WTC11 (cell line): ENCODE measurements around the gene DLG5. TPM values are rescaled to one million over a fixed set of nuclear protein-coding genes. Genes with fewer than 3 reads are reported as not detected.

ENCODE experiments used
- ATAC-seq: fragments of 200-7000 bp; cut with Tn5 transposase; 2 replicates; pipeline ENCODE4 v1.10.0; 2021; ENCODE audit warnings: mild to moderate bottlenecking, moderate library complexity
- CTCF ChIA-PET: fragments of 300-600 bp; sonication (Branson Sonifier 250); formaldehyde crosslinking; loops from one replicate; lab custom pipeline; 2021; ENCODE audit warnings: antibody characterized with exemption; lab: Charles Lee
- POLR2A ChIA-PET: fragments of 350-600 bp; sonication (Branson Sonifier 250); formaldehyde crosslinking; loops from one replicate; lab custom pipeline; 2021; ENCODE audit warnings: antibody characterized with exemption; lab: Charles Lee
- DNase-seq: peaks from one replicate; pipeline ENCODE4 v3.0.0; 2021; ENCODE audit warnings: low spot score
- H3K27ac Mint-ChIP-seq: 2 replicates; pipeline ENCODE4 v1.8.0; 2021; ENCODE audit warnings: mixed read lengths
- H3K27me3 Mint-ChIP-seq: 2 replicates; pipeline ENCODE4 v1.8.0; 2021; ENCODE audit warnings: low read depth, mild to moderate bottlenecking, moderate library complexity, mixed read lengths
- H3K36me3 Mint-ChIP-seq: 2 replicates; pipeline ENCODE4 v1.8.0; 2021; ENCODE audit warnings: mixed read lengths
- H3K4me1 Mint-ChIP-seq: 2 replicates; pipeline ENCODE4 v1.8.0; 2022; ENCODE audit warnings: mixed read lengths
- H3K4me3 Mint-ChIP-seq: 2 replicates; pipeline ENCODE4 v1.8.0; 2021; ENCODE audit warnings: mild to moderate bottlenecking, moderate library complexity, mixed read lengths
- H3K9me3 Mint-ChIP-seq: 2 replicates; pipeline ENCODE4 v1.8.0; 2021; ENCODE audit warnings: mixed read lengths
- ATF1 ChIP-seq: sonication (generic); formaldehyde crosslinking; IDR thresholded peaks from 2 replicates; pipeline ENCODE4 v1.8.1; 2023; ENCODE audit warnings: mild to moderate bottlenecking, moderate library complexity, missing genetic modification reagents
- CBFB ChIP-seq: sonication (generic); formaldehyde crosslinking; IDR thresholded peaks from 2 replicates; pipeline ENCODE4 v1.8.1; 2022; ENCODE audit warnings: mild to moderate bottlenecking, low read depth, missing genetic modification reagents
- CREM ChIP-seq: sonication (generic); formaldehyde crosslinking; IDR thresholded peaks from 2 replicates; pipeline ENCODE4 v1.8.1; 2022; ENCODE audit warnings: mild to moderate bottlenecking, missing genetic modification reagents, moderate library complexity
- EMX1 ChIP-seq: fragments of 250-450 bp; sonication (Bioruptor Pico); IDR thresholded peaks from 2 replicates; pipeline ENCODE4 v1.8.0; 2021; ENCODE audit warnings: mild to moderate bottlenecking
- ESRRA ChIP-seq: sonication (generic); formaldehyde crosslinking; IDR thresholded peaks from 2 replicates; pipeline ENCODE4 v1.8.1; 2022; ENCODE audit warnings: mild to moderate bottlenecking, missing genetic modification reagents, borderline replicate concordance
- FOXJ3 ChIP-seq: sonication (generic); formaldehyde crosslinking; IDR thresholded peaks from 2 replicates; pipeline ENCODE4 v1.9.0; 2021; ENCODE audit warnings: missing genetic modification reagents, mild to moderate bottlenecking, borderline replicate concordance
- FOXK1 ChIP-seq: sonication (generic); formaldehyde crosslinking; IDR thresholded peaks from 2 replicates; pipeline ENCODE4 v1.8.0; 2022; ENCODE audit warnings: mild to moderate bottlenecking, moderate library complexity, missing genetic modification reagents
- GABPB1 ChIP-seq: sonication (generic); formaldehyde crosslinking; IDR thresholded peaks from 2 replicates; pipeline ENCODE4 v1.8.1; 2023; ENCODE audit warnings: mild to moderate bottlenecking, missing genetic modification reagents
- GRHL2 ChIP-seq: fragments of 250-450 bp; sonication (Bioruptor Pico); IDR thresholded peaks from 2 replicates; pipeline ENCODE4 v1.8.0; 2022; ENCODE audit warnings: mild to moderate bottlenecking, moderate library complexity; ENCODE audit not compliant: insufficient replicate concordance, severe bottlenecking
- GTF2I ChIP-seq: fragments of 250-450 bp; sonication (Bioruptor Pico); conservative IDR thresholded peaks from 2 replicates; pipeline ENCODE4 v1.4.0; 2021; ENCODE audit warnings: mild to moderate bottlenecking
- HMGA2 ChIP-seq: fragments of 250-450 bp; sonication (Bioruptor Pico); IDR thresholded peaks from 2 replicates; pipeline ENCODE4 v1.4.0; 2021; ENCODE audit warnings: mild to moderate bottlenecking, moderate library complexity
- KAT7 ChIP-seq: sonication (generic); formaldehyde crosslinking; IDR thresholded peaks from 2 replicates; pipeline ENCODE4 v1.8.1; 2023; ENCODE audit warnings: missing genetic modification reagents, mild to moderate bottlenecking, borderline replicate concordance
- MXD4 ChIP-seq: fragments of 250-450 bp; sonication (Bioruptor Pico); IDR thresholded peaks from 2 replicates; pipeline ENCODE4 v1.8.0; 2021; ENCODE audit warnings: mild to moderate bottlenecking, moderate library complexity, borderline replicate concordance
- MYBL2 ChIP-seq: sonication (generic); formaldehyde crosslinking; IDR thresholded peaks from 2 replicates; pipeline ENCODE4 v1.8.1; 2023; ENCODE audit warnings: mild to moderate bottlenecking, moderate library complexity, missing genetic modification reagents
- NFE2L1 ChIP-seq: sonication (generic); formaldehyde crosslinking; IDR thresholded peaks from 2 replicates; pipeline ENCODE4 v1.8.1; 2023; ENCODE audit warnings: missing genetic modification reagents
- NR1H2 ChIP-seq: sonication (generic); formaldehyde crosslinking; IDR thresholded peaks from 2 replicates; pipeline ENCODE4 v1.9.0; 2021; ENCODE audit warnings: mild to moderate bottlenecking, moderate library complexity, missing genetic modification reagents
- NR2C2 ChIP-seq: sonication (generic); formaldehyde crosslinking; IDR thresholded peaks from 2 replicates; pipeline ENCODE4 v1.8.0; 2022; ENCODE audit warnings: mild to moderate bottlenecking, missing genetic modification reagents
- RELA ChIP-seq: sonication (generic); formaldehyde crosslinking; IDR thresholded peaks from 2 replicates; pipeline ENCODE4 v1.8.1; 2022; ENCODE audit warnings: missing genetic modification reagents, mild to moderate bottlenecking, borderline replicate concordance
- TEAD4 ChIP-seq: sonication (generic); formaldehyde crosslinking; IDR thresholded peaks from 2 replicates; pipeline ENCODE4 v1.8.0; 2022; ENCODE audit warnings: mild to moderate bottlenecking, missing genetic modification reagents
- ZNF121 ChIP-seq: sonication (generic); formaldehyde crosslinking; IDR thresholded peaks from 2 replicates; pipeline ENCODE4 v1.8.0; 2023; ENCODE audit warnings: missing genetic modification reagents
- ZNF219 ChIP-seq: sonication (generic); formaldehyde crosslinking; IDR thresholded peaks from 2 replicates; pipeline ENCODE4 v1.8.0; 2023; ENCODE audit warnings: missing genetic modification reagents, mild to moderate bottlenecking, borderline replicate concordance
- ZNF263 ChIP-seq: sonication (generic); formaldehyde crosslinking; IDR thresholded peaks from 2 replicates; pipeline ENCODE4 v1.8.1; 2022; ENCODE audit warnings: low read depth, mild to moderate bottlenecking, moderate library complexity, missing genetic modification reagents
- ZNF396 ChIP-seq: fragments of 250-450 bp; sonication (Bioruptor Pico); IDR thresholded peaks from 2 replicates; pipeline ENCODE4 v1.8.0; 2021; ENCODE audit warnings: mild to moderate bottlenecking, moderate library complexity, borderline replicate concordance
- total RNA-seq: library from RNA; stranded (reverse); gene quantifications from 3 replicates; pipeline ENCODE4 v1.2.3, GENCODE V29; 2021
- TF ChIP-seq, protein P1 (sequence below): sonication (generic); formaldehyde crosslinking; IDR thresholded peaks from 2 replicates; pipeline ENCODE4 v1.8.0; 2022; ENCODE audit warnings: mild to moderate bottlenecking, missing genetic modification reagents
- TF ChIP-seq, protein P2 (sequence below): sonication (generic); formaldehyde crosslinking; IDR thresholded peaks from 2 replicates; pipeline ENCODE4 v1.8.1; 2023; ENCODE audit warnings: mild to moderate bottlenecking, missing genetic modification reagents
- TF ChIP-seq, protein P3 (sequence below): sonication (generic); formaldehyde crosslinking; IDR thresholded peaks from 2 replicates; pipeline ENCODE4 v1.8.1; 2022; ENCODE audit warnings: mild to moderate bottlenecking, moderate library complexity, missing genetic modification reagents
- TF ChIP-seq, protein P4 (sequence below): sonication (generic); formaldehyde crosslinking; IDR thresholded peaks from 2 replicates; pipeline ENCODE4 v1.8.1; 2022; ENCODE audit warnings: low read depth, missing genetic modification reagents, borderline replicate concordance

DLG5 gene
- total RNA-seq, 1 experiment from 2014 or later = 65.5 TPM

DNA sequence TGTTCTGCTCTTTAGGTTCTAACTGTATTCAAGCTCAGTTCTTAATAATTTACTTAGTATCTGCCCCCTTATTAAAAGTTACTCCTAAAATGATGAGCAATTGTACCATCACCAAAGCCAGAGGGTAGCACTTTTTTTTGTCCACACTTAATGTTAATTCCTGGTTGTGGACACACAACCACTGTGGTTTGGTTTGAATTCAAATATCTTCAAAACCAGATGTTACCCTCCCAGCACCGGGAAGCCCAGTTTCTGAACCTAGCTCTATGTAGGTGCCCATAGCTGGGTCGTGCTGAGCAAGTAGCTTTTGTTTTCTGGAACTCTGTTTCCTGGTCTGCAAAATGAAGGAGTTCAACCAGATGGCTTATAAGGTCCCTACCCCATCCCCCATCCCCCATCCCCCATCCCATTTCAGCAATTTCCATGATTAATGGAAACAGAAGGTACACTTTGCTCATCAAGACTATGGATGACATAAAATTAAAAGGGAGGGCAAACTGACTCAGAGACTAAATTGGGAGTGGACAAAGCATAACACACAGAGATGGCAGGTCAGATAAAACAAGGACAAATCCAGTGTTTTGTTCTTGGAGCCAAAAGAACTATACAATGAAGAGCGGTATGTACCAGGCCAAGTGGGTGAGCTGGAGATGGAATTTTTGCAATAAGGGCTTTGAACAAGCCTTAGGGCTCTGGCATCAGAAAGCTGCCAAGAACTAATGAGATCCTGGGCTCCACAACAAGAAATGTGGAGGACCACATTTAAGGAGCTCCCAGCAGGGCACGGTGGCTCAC lies 56.7 kb downstream of the DLG5 start:
- POLR2A ChIA-PET = no interaction called here
- TF ChIP-seq MYBL2 (CRISPR knock-in tag) (no peak), ZNF219 (no peak), NR2C2 (CRISPR knock-in tag) (no peak), ZNF396 (CRISPR knock-in tag) (no peak), CBFB (CRISPR knock-in tag) (no peak), NFE2L1 (CRISPR knock-in tag) (no peak), ZNF263 (no peak), GABPB1 (no peak), RELA (no peak), GRHL2 (CRISPR knock-in tag) (no peak), ATF1 (CRISPR knock-in tag) (no peak), FOXK1 (CRISPR knock-in tag) (no peak), EMX1 (CRISPR knock-in tag) (no peak), GTF2I (no peak), CREM (CRISPR knock-in tag) (no peak)
- TF ChIP-seq, protein P1, sequence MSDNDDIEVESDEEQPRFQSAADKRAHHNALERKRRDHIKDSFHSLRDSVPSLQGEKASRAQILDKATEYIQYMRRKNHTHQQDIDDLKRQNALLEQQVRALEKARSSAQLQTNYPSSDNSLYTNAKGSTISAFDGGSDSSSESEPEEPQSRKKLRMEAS = no peak
- TF ChIP-seq, protein P2, sequence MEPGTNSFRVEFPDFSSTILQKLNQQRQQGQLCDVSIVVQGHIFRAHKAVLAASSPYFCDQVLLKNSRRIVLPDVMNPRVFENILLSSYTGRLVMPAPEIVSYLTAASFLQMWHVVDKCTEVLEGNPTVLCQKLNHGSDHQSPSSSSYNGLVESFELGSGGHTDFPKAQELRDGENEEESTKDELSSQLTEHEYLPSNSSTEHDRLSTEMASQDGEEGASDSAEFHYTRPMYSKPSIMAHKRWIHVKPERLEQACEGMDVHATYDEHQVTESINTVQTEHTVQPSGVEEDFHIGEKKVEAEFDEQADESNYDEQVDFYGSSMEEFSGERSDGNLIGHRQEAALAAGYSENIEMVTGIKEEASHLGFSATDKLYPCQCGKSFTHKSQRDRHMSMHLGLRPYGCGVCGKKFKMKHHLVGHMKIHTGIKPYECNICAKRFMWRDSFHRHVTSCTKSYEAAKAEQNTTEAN (CRISPR knock-in tag) = no peak
- TF ChIP-seq, protein P3, sequence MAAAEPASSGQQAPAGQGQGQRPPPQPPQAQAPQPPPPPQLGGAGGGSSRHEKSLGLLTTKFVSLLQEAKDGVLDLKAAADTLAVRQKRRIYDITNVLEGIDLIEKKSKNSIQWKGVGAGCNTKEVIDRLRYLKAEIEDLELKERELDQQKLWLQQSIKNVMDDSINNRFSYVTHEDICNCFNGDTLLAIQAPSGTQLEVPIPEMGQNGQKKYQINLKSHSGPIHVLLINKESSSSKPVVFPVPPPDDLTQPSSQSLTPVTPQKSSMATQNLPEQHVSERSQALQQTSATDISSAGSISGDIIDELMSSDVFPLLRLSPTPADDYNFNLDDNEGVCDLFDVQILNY = no peak
- TF ChIP-seq, all 79 proteins: peak for 0
- Mint-ChIP-seq H3K4me3 (no peak overlapping the region), H3K4me1 (peaks cover 78% of the 10 kb centered on the region), H3K9me3 (no peaks in the 10 kb centered on the region), H3K27ac (no peak overlapping the region), H3K36me3 (peaks cover 14% of the 10 kb centered on the region), H3K27me3 (no peaks in the 10 kb centered on the region)
- DNase-seq (no peak), ATAC-seq (no peak)
- CTCF ChIA-PET = interaction anchor here (0.6 to 2.1 kb wide), 4 partner anchors 20 to 105 kb away, joined by 5 to 8 read pairs (median 6); no protein-coding TSS in a partner anchor

DNA sequence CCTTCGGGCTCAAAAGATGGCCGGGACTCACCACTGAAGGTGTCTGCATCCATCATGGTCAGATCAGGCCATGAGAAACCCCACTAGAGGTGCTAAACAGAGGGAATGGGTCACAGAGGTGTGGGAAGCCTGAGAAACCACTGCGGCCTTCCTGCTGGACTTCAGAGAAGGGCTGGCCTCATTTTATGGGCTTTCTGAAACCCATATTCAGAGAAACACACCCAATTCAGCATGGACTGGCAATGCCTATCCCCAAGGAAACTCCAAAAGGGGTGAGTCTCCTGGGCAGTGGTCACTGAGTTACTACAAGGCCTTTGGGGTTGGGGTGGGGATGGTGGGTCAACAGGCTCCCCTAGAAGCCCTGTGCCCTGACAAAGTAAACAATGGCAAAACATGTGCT lies 58.0 kb downstream of the DLG5 start:
- ChIA-PET POLR2A (no interaction called here), CTCF (interaction anchor here (1.0 to 2.1 kb wide), 2 partner anchors 22 to 161 kb away, joined by 3 to 8 read pairs; partner anchors contain the start of gene POLR3A)
- Mint-ChIP-seq H3K4me3 (no peak overlapping the region), H3K9me3 (no peaks in the 10 kb centered on the region), H3K36me3 (peaks cover 15% of the 10 kb centered on the region), H3K27me3 (no peaks in the 10 kb centered on the region), H3K27ac (peak overlapping the region; percentile 66; the same call in 1 of the 2 replicates), H3K4me1 (peaks cover 77% of the 10 kb centered on the region)
- TF ChIP-seq TEAD4 (CRISPR knock-in tag) = no peak
- TF ChIP-seq GABPB1 = no peak
- TF ChIP-seq MXD4 (CRISPR knock-in tag) = no peak
- TF ChIP-seq, protein P4, sequence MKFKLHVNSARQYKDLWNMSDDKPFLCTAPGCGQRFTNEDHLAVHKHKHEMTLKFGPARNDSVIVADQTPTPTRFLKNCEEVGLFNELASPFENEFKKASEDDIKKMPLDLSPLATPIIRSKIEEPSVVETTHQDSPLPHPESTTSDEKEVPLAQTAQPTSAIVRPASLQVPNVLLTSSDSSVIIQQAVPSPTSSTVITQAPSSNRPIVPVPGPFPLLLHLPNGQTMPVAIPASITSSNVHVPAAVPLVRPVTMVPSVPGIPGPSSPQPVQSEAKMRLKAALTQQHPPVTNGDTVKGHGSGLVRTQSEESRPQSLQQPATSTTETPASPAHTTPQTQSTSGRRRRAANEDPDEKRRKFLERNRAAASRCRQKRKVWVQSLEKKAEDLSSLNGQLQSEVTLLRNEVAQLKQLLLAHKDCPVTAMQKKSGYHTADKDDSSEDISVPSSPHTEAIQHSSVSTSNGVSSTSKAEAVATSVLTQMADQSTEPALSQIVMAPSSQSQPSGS (CRISPR knock-in tag) = no peak
- TF ChIP-seq RELA = no peak
- no peak for TF ChIP-seq HMGA2
- no peak for TF ChIP-seq ZNF121 (CRISPR knock-in tag)
- no peak for TF ChIP-seq ESRRA
- no peak for TF ChIP-seq NR1H2 (CRISPR knock-in tag)
- TF ChIP-seq KAT7 (CRISPR knock-in tag) = no peak
- TF ChIP-seq NFE2L1 (CRISPR knock-in tag) = no peak
- TF ChIP-seq, protein P1 = no peak
- no peak for TF ChIP-seq FOXJ3 (CRISPR knock-in tag)
- no peak for ATAC-seq
- no peak for DNase-seq
